CD14-positive monocyte (primary cell): Measurements from ENCODE around the gene VRTN. TPM values are rescaled to one million over a fixed set of nuclear protein-coding genes. Genes with fewer than 3 reads are reported as not detected.

Experiments used
- DNase-seq, 3 donors: peaks; one replicate each; pipeline ENCODE4 v3.0.0-alpha.2; 2011 to 2022
- H2AFZ ChIP-seq: 2 replicates; pipeline ENCODE4 v1.6.0; 2012; ENCODE audit warnings: mild to moderate bottlenecking, low read depth, low read length, inconsistent platforms; ENCODE audit not compliant: insufficient read depth, poor library complexity, severe bottlenecking
- H3K27ac ChIP-seq, 2 donors: 1 replicate in 1 of 2; 2 replicates in 1 of 2; pipeline ENCODE4 v1.5.1; 2012 to 2013; ENCODE audit warnings: low read length in 2 of 2, control low read depth in 1 of 2, inconsistent platforms in 1 of 2, low read depth in 1 of 2, mild to moderate bottlenecking in 1 of 2
- H3K27me3 ChIP-seq, 2 donors: one replicate each; pipeline versions ENCODE4 v1.6.0 to v1.6.1; 2011 to 2013; ENCODE audit warnings: low read length in 2 of 2; ENCODE audit not compliant: control insufficient read depth in 2 of 2, insufficient read depth in 2 of 2
- H3K36me3 ChIP-seq, 2 donors: replicated peaks in 1 of 2; 1 replicate in 1 of 2; 2 replicates in 1 of 2; pipeline versions ENCODE4 v1.5.1 to v1.6.1; 2012 to 2013; ENCODE audit warnings: low read length in 2 of 2, control low read depth in 1 of 2, inconsistent platforms in 1 of 2, mild to moderate bottlenecking in 1 of 2; ENCODE audit not compliant: insufficient read depth in 2 of 2, control insufficient read depth in 1 of 2
- H3K4me1 ChIP-seq, 2 donors: 1 replicate in 1 of 2; 2 replicates in 1 of 2; pipeline versions ENCODE4 v1.5.1 to v1.6.1; 2012 to 2013; ENCODE audit warnings: low read length in 2 of 2, control low read depth in 1 of 2, inconsistent platforms in 1 of 2, mild to moderate bottlenecking in 1 of 2, moderate library complexity in 1 of 2; ENCODE audit not compliant: insufficient read depth in 2 of 2, control insufficient read depth in 1 of 2
- H3K4me2 ChIP-seq: replicated peaks from 2 replicates; pipeline ENCODE3; 2012; ENCODE audit warnings: low read length, moderate library complexity, mild to moderate bottlenecking; ENCODE audit not compliant: poor library complexity, severe bottlenecking; ENCODE audit errors: extremely low read depth
- H3K4me3 ChIP-seq, 3 experiments: fragments of 200-600 bp in 1 of 3; sonication (generic) in 1 of 3; replicated peaks in 1 of 3; 1 replicate in 2 of 3; 2 replicates in 1 of 3; pipeline ENCODE4 v1.5.1; 2011 to 2013; ENCODE audit warnings: low read length in 3 of 3, mild to moderate bottlenecking in 3 of 3, control low read depth in 2 of 3, low read depth in 2 of 3, inconsistent platforms in 1 of 3, moderate library complexity in 1 of 3
- H3K79me2 ChIP-seq: 2 replicates; pipeline ENCODE4 v1.6.0; 2012; ENCODE audit warnings: mild to moderate bottlenecking, control low read depth, inconsistent platforms, low read length, moderate library complexity; ENCODE audit not compliant: insufficient read depth
- H3K9ac ChIP-seq: 2 replicates; pipeline ENCODE4 v1.6.0; 2017; ENCODE audit warnings: low read length, mild to moderate bottlenecking; ENCODE audit not compliant: insufficient read depth, poor library complexity, severe bottlenecking
- H3K9me3 ChIP-seq, 2 donors: replicated peaks in 1 of 2; 1 replicate in 1 of 2; 2 replicates in 1 of 2; pipeline versions ENCODE4 v1.5.1 to v1.6.1; 2012 to 2013; ENCODE audit warnings: low read length in 2 of 2, control low read depth in 1 of 2; ENCODE audit not compliant: control insufficient read depth in 1 of 2, insufficient read depth in 1 of 2
- H4K20me1 ChIP-seq: 2 replicates; pipeline ENCODE4 v1.6.0; 2012; ENCODE audit warnings: mild to moderate bottlenecking, low read length, control low read depth, moderate library complexity; ENCODE audit not compliant: insufficient read depth
- H3K27ac Mint-ChIP-seq, 7 donors: one replicate each; pipeline ENCODE4 v1.8.0; 2020; ENCODE audit warnings: mild to moderate bottlenecking in 7 of 7, mixed read lengths in 7 of 7, moderate library complexity in 6 of 7, inconsistent platforms in 2 of 7
- H3K27me3 Mint-ChIP-seq, 3 donors: one replicate each; pipeline ENCODE4 v1.8.0; 2021 to 2022; ENCODE audit warnings: low read depth in 3 of 3, mild to moderate bottlenecking in 3 of 3, mixed read lengths in 3 of 3, moderate library complexity in 3 of 3, inconsistent platforms in 1 of 3
- H3K36me3 Mint-ChIP-seq, 2 donors: one replicate each; pipeline ENCODE4 v1.8.0; 2020; ENCODE audit warnings: mixed read lengths in 2 of 2, inconsistent platforms in 1 of 2, mild to moderate bottlenecking in 1 of 2
- H3K4me1 Mint-ChIP-seq: one replicate; pipeline ENCODE4 v1.8.0; 2020; ENCODE audit warnings: mild to moderate bottlenecking, mixed read lengths
- H3K4me3 Mint-ChIP-seq, 2 donors: one replicate each; pipeline ENCODE4 v1.8.0; 2020; ENCODE audit warnings: mild to moderate bottlenecking in 2 of 2, mixed read lengths in 2 of 2, moderate library complexity in 1 of 2
- H3K9me3 Mint-ChIP-seq, 7 donors: one replicate each; pipeline ENCODE4 v1.8.0; 2020 to 2022; ENCODE audit warnings: mixed read lengths in 7 of 7, mild to moderate bottlenecking in 6 of 7, moderate library complexity in 6 of 7, inconsistent platforms in 2 of 7
- WGBS: methylation state at CpG from one replicate; pipeline ENCODE4 v1.1.5; 2013; ENCODE audit warnings: missing lambda C conversion rate; ENCODE audit not compliant: insufficient coverage; 5-methylcytosine and 5-hydroxymethylcytosine counted together
- intact Hi-C, 2 donors: fragments of 100-400 bp; cut with micrococcal nuclease; formaldehyde crosslinking; loops; one replicate each; pipeline versions ENCODE4 v1.15.0 to v1.15.1; 2023
- polyA plus RNA-seq, 3 donors: library from polyadenylated mRNA; depleted of rRNA in 1 of 3; unstranded in 2 of 3; stranded (reverse) in 1 of 3; fragments of 300-500 nt in 2 of 3; fragments of >200 nt in 1 of 3; fragmentation: Illumina TruSeq in 2 of 3; gene quantifications; 1 replicate in 2 of 3; 2 replicates in 1 of 3; pipeline ENCODE4 v1.2.3, GENCODE V29; 2012 to 2021
- TF ChIP-seq, protein P1 (sequence below): fragments of 200-600 bp; IDR thresholded peaks from one replicate; pipeline ENCODE4 v1.8.0; 2022; ENCODE audit warnings: antibody characterized with exemption, mild to moderate bottlenecking

VRTN gene
- polyA plus RNA-seq, 3 donors = not detected

DNA sequence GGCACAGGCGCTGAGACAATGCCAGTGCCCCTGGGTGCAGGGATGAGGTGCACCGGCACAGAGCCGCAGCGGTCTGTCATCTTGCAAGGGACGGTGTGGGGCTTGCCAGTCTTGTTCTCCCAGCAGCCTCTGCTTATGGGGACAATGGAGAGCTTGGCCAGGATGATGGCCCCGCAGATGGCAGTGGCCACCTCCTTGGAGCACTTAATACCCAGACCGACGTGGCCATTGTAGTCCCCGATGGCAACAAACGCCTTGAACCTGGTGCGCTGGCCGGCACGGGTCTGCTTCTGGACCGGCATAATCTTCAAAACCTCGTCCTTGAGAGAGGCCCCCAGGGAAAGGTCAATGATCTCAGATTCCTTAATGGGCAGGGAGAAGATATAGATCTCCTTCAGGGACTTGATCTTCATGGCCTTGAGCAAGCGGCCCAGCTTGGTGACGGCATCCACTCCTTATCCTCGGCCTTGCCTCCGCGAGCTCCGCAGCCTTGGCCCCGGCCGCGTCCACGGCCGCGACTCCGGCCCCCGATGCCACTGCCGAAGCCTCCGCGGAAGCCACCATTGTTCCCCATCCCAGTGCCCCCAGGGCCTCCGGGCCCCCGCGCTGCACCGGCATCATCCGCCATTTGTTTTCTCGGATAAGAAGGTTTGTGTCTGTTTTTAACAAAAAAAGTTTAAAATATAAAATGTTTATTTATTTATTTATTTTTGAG is 29.9 kb downstream of the VRTN start:
- TF ChIP-seq, protein P1, sequence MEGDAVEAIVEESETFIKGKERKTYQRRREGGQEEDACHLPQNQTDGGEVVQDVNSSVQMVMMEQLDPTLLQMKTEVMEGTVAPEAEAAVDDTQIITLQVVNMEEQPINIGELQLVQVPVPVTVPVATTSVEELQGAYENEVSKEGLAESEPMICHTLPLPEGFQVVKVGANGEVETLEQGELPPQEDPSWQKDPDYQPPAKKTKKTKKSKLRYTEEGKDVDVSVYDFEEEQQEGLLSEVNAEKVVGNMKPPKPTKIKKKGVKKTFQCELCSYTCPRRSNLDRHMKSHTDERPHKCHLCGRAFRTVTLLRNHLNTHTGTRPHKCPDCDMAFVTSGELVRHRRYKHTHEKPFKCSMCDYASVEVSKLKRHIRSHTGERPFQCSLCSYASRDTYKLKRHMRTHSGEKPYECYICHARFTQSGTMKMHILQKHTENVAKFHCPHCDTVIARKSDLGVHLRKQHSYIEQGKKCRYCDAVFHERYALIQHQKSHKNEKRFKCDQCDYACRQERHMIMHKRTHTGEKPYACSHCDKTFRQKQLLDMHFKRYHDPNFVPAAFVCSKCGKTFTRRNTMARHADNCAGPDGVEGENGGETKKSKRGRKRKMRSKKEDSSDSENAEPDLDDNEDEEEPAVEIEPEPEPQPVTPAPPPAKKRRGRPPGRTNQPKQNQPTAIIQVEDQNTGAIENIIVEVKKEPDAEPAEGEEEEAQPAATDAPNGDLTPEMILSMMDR = no peak
- Histone ChIP-seq H3K4me1 (no peaks in the 10 kb centered on the region), H2AFZ (no peak overlapping the region), H3K36me3 (no peaks in the 10 kb centered on the region), H3K79me2 (no peaks in the 10 kb centered on the region), H4K20me1 (no peaks in the 10 kb centered on the region), H3K9me3 (no peaks in the 10 kb centered on the region), H3K27me3 (no peaks in the 10 kb centered on the region), H3K9ac (no peak overlapping the region), H3K4me3 (no peak overlapping the region), H3K4me2 (no peak overlapping the region), H3K27ac (no peak overlapping the region)
- H3K27me3 Mint-ChIP-seq = peaks cover 6 to 10% (median 8%) of the 10 kb centered on the region in 3 donors
- no peak overlapping the region for H3K27ac Mint-ChIP-seq
- H3K4me3 Mint-ChIP-seq = no peak overlapping the region
- 96% methylated on average over 28 of the region's 38 CpGs for WGBS
- no peak for DNase-seq
- H3K36me3 Mint-ChIP-seq = no peaks in the 10 kb centered on the region
- no peaks in the 10 kb centered on the region for H3K4me1 Mint-ChIP-seq
- intact Hi-C loops = no loop called here
- no peaks in the 10 kb centered on the region for H3K9me3 Mint-ChIP-seq

DNA sequence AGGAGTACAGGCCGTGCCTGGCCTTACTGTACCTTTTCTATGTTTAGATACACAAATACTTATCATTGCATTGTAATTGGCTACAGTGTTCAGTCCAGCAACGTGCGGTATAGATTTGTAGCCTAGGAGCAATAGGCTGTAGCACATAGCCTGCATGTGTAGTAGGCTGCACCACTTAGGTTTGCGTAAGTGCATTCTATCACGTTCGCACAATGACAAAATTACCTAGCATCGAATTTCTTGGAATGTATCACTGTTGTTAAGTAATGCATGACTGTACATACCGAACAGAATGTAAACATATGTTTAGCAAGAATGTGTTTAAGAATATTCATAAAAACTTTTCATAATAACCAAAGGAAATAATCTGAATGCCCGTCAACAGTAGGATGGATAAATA is 31.9 kb downstream of the VRTN start:
- H3K4me1 Mint-ChIP-seq = no peaks in the 10 kb centered on the region
- no peak overlapping the region for H3K4me3 Mint-ChIP-seq
- peaks cover 6 to 11% (median 10%) of the 10 kb centered on the region in 3 donors for H3K27me3 Mint-ChIP-seq
- TF ChIP-seq, protein P1 = no peak
- Histone ChIP-seq H3K27me3 (no peaks in the 10 kb centered on the region), H3K4me3 (no peak overlapping the region), H4K20me1 (no peaks in the 10 kb centered on the region), H3K4me2 (no peak overlapping the region), H3K9me3 (no peaks in the 10 kb centered on the region), H3K36me3 (no peaks in the 10 kb centered on the region), H3K4me1 (no peaks in the 10 kb centered on the region), H2AFZ (no peak overlapping the region), H3K9ac (no peak overlapping the region), H3K79me2 (no peaks in the 10 kb centered on the region), H3K27ac (no peak overlapping the region)
- no peaks in the 10 kb centered on the region for H3K9me3 Mint-ChIP-seq
- WGBS = no CpG with 5 or more reads among the region's 9 CpGs
- no peak for DNase-seq
- H3K27ac Mint-ChIP-seq = no peak overlapping the region
- H3K36me3 Mint-ChIP-seq = no peaks in the 10 kb centered on the region
- intact Hi-C loops = no loop called here
